ENCODE measurements around the gene KLHL33.

- TF ChIP-seq NFXL1 (IDR thresholded peaks at IDR 0.05; ENCODE audit: borderline replicate concordance) (no peak), BHLHE40 (IDR thresholded peaks at IDR 0.05; ENCODE audit: borderline replicate concordance in 1 of 2, low read depth in 2 of 2, low read length in 1 of 2) (no peak), POLR2A (IDR thresholded peaks at IDR 0.05; ENCODE audit: low read depth, low read length) (no peak), YY1 (IDR thresholded peaks at IDR 0.05; ENCODE audit: low read depth, low read length) (no peak), CTCF (IDR thresholded peaks at IDR 0.05 in 2 of 3, conservative IDR thresholded peaks at IDR 0.05 in 1 of 3; ENCODE audit: control insufficient read depth in 2 of 3, extremely low read depth in 1 of 3, insufficient read depth in 1 of 3, low read depth in 3 of 3, low read length in 3 of 3) (peak; percentile 62 to 72 (median 68)), NFIC (IDR thresholded peaks at IDR 0.05; ENCODE audit: low read depth, low read length) (no peak), USF2 (IDR thresholded peaks at IDR 0.05; ENCODE audit: borderline replicate concordance, low read depth, low read length) (no peak), MYC (IDR thresholded peaks at IDR 0.05; ENCODE audit: insufficient read depth, insufficient read length, insufficient replicate concordance, low read length, severe bottlenecking) (no peak), MTA2 (IDR thresholded peaks at IDR 0.05; ENCODE audit: low read depth) (peak; percentile 46), ZNF24 (IDR thresholded peaks at IDR 0.05) (no peak)
These were observed 20.2 kb downstream of the KLHL33 start for GRCh38 chr14:20415782-20416206.

Data from GM12878 (cell line).